HEK293 (cell line): Measurements from ENCODE around the gene PITPNC1.

Experiments
- CTCF ChIP-seq: fragments of 450-650 bp; formaldehyde crosslinking; IDR thresholded peaks from 2 replicates; pipeline ENCODE4 v1.5.1; 2016; ENCODE audit warnings: missing biosample characterization, missing genetic modification characterization
- ZBTB1 ChIP-seq: fragments of 450-650 bp; formaldehyde crosslinking; IDR thresholded peaks from 2 replicates; pipeline ENCODE4 v1.5.1; 2016; ENCODE audit warnings: missing biosample characterization, missing genetic modification characterization
- ZEB2 ChIP-seq: fragments of 450-650 bp; formaldehyde crosslinking; IDR thresholded peaks from 2 replicates; pipeline ENCODE4 v1.5.1; 2016; ENCODE audit warnings: missing biosample characterization, missing genetic modification characterization
- ZNF544 ChIP-seq: fragments of 450-650 bp; formaldehyde crosslinking; IDR thresholded peaks from 2 replicates; pipeline ENCODE4 v1.5.0; 2017; ENCODE audit warnings: missing biosample characterization, missing genetic modification characterization

GRCh38 chr17:67606471-67606870 lies 229.4 kb downstream of the PITPNC1 start:
- TF ChIP-seq ZEB2 (tag by site-specific recombination) (no peak), ZNF544 (tag by site-specific recombination) (no peak), ZBTB1 (tag by site-specific recombination) (no peak), CTCF (tag by site-specific recombination) (no peak)
